Measurements from ENCODE around the gene GCK. TPM values are rescaled to one million over a fixed set of nuclear protein-coding genes. Genes with fewer than 3 reads are reported as not detected.

Gene GCK
- polyA plus RNA-seq, 1 of the 3 experiments (the other 2 are of a cell fraction), result 1.6 TPM

- POLR2A ChIA-PET, result no interaction called here
Measured at GRCh38 chr7:44162179-44162578, 27.1 kb downstream of the GCK start.

DNA sequence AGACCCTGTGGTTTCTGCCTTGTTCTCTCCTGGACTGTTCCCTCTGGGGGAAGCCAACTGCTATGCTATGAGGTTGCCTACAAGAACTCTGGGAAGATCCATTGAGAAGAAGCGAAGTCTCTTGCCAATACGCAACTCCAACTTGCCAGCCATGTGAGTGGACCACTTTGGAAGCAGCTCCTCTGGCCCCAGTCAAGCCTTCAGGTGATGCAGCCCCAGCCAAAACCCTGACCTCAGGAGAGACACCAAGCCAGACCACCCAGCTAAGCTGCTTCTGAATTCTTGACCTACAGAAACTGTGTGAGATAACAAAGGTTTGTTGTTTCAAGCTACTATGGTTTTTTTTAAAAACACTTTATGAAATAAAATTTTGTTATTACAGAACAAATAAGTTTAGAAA, 27.9 kb downstream of the GCK start:
- TF ChIP-seq FOXJ3 (CRISPR knock-in tag; IDR thresholded peaks at IDR 0.05) (no peak), TEAD4 (IDR thresholded peaks at IDR 0.05; ENCODE audit: borderline replicate concordance, insufficient read depth) (no peak), TCF12 (IDR thresholded peaks at IDR 0.05) (no peak), TAF1 (IDR thresholded peaks at IDR 0.05; ENCODE audit: borderline replicate concordance, low read depth, low read length) (no peak), ELF1 (IDR thresholded peaks at IDR 0.05) (no peak), GABPA (IDR thresholded peaks at IDR 0.05; ENCODE audit: low read depth) (no peak), JUND (IDR thresholded peaks at IDR 0.05) (no peak), FOSL2 (IDR thresholded peaks at IDR 0.05; ENCODE audit: borderline replicate concordance, low read depth) (no peak), SIN3A (IDR thresholded peaks at IDR 0.05; ENCODE audit: borderline replicate concordance, low read depth, low read length) (no peak), SMC3 (IDR thresholded peaks at IDR 0.05; ENCODE audit: low read depth, low read length) (no peak), PBX3 (IDR thresholded peaks at IDR 0.05) (no peak), RAD21 (IDR thresholded peaks at IDR 0.05; ENCODE audit: low read length) (no peak), MEF2A (IDR thresholded peaks at IDR 0.05; ENCODE audit: borderline replicate concordance, low read depth) (no peak), GATA2 (CRISPR knock-in tag; IDR thresholded peaks at IDR 0.05) (no peak), RFX5 (IDR thresholded peaks at IDR 0.05; ENCODE audit: low read length) (no peak)
- TF ChIP-seq, protein P1, sequence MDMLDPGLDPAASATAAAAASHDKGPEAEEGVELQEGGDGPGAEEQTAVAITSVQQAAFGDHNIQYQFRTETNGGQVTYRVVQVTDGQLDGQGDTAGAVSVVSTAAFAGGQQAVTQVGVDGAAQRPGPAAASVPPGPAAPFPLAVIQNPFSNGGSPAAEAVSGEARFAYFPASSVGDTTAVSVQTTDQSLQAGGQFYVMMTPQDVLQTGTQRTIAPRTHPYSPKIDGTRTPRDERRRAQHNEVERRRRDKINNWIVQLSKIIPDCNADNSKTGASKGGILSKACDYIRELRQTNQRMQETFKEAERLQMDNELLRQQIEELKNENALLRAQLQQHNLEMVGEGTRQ (IDR thresholded peaks at IDR 0.05; ENCODE audit: borderline replicate concordance, low read depth, low read length), result no peak
- TF ChIP-seq, protein P2, sequence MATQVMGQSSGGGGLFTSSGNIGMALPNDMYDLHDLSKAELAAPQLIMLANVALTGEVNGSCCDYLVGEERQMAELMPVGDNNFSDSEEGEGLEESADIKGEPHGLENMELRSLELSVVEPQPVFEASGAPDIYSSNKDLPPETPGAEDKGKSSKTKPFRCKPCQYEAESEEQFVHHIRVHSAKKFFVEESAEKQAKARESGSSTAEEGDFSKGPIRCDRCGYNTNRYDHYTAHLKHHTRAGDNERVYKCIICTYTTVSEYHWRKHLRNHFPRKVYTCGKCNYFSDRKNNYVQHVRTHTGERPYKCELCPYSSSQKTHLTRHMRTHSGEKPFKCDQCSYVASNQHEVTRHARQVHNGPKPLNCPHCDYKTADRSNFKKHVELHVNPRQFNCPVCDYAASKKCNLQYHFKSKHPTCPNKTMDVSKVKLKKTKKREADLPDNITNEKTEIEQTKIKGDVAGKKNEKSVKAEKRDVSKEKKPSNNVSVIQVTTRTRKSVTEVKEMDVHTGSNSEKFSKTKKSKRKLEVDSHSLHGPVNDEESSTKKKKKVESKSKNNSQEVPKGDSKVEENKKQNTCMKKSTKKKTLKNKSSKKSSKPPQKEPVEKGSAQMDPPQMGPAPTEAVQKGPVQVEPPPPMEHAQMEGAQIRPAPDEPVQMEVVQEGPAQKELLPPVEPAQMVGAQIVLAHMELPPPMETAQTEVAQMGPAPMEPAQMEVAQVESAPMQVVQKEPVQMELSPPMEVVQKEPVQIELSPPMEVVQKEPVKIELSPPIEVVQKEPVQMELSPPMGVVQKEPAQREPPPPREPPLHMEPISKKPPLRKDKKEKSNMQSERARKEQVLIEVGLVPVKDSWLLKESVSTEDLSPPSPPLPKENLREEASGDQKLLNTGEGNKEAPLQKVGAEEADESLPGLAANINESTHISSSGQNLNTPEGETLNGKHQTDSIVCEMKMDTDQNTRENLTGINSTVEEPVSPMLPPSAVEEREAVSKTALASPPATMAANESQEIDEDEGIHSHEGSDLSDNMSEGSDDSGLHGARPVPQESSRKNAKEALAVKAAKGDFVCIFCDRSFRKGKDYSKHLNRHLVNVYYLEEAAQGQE (IDR thresholded peaks at IDR 0.05; ENCODE audit: low read depth, low read length), result no peak
- TF ChIP-seq, protein P3, sequence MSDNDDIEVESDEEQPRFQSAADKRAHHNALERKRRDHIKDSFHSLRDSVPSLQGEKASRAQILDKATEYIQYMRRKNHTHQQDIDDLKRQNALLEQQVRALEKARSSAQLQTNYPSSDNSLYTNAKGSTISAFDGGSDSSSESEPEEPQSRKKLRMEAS (IDR thresholded peaks at IDR 0.05; ENCODE audit: low read depth), result no peak
- TF ChIP-seq, protein P4, sequence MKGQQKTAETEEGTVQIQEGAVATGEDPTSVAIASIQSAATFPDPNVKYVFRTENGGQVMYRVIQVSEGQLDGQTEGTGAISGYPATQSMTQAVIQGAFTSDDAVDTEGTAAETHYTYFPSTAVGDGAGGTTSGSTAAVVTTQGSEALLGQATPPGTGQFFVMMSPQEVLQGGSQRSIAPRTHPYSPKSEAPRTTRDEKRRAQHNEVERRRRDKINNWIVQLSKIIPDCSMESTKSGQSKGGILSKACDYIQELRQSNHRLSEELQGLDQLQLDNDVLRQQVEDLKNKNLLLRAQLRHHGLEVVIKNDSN (IDR thresholded peaks at IDR 0.05; ENCODE audit: borderline replicate concordance, low read depth), result no peak
- no peaks in the 10 kb centered on the region for H4K20me1 ChIP-seq (ENCODE audit: insufficient read depth)
- POLR2A ChIA-PET, result no interaction called here
- no peaks in the 10 kb centered on the region for H3K79me2 ChIP-seq (ENCODE audit: insufficient read depth)
- no peak for DNase-seq
- no peaks in the 10 kb centered on the region for H3K9me3 ChIP-seq
- no peak overlapping the region for H3K4me2 ChIP-seq
- H3F3A ChIP-seq (replicated peaks; ENCODE audit: insufficient read depth), result peaks cover 3% of the 10 kb centered on the region
- no peaks in the 10 kb centered on the region for H3K36me3 ChIP-seq (replicated peaks in 1 of 2; ENCODE audit: control insufficient read depth in 1 of 2, insufficient read depth in 2 of 2, low read length in 1 of 2)
- H2AFZ ChIP-seq (ENCODE audit: low read depth), result no peak overlapping the region
- no peaks in the 10 kb centered on the region; the same call in 1 of the 2 replicates for H3K27me3 ChIP-seq (ENCODE audit: insufficient read depth)
- no peak overlapping the region for H3K27ac ChIP-seq (ENCODE audit: low read depth in 2 of 2, low read length in 1 of 2)
- H3K9ac ChIP-seq, result no peak overlapping the region
- H3K4me1 ChIP-seq (ENCODE audit: control insufficient read depth in 1 of 2, insufficient read depth in 2 of 2, low read depth in 1 of 2, low read length in 1 of 2), result peaks cover 0 to 30% of the 10 kb centered on the region in 2 experiments; a peak in 3 of 4 replicates
- H3K4me3 ChIP-seq (ENCODE audit: low read depth in 2 of 2, low read length in 1 of 2), result no peak overlapping the region
- H3K9me2 ChIP-seq, result no peaks in the 10 kb centered on the region
- CTCF ChIA-PET, result no interaction called here
- WGBS (ENCODE audit: low lambda C conversion rate), result 94% methylated on average over 2 of the region's 2 CpGs

More at GRCh38 chr7:44162179-44162578, 27.1 kb downstream of the GCK start:
- peaks cover 3% of the 10 kb centered on the region; the same call in 1 of the 2 replicates for H3K27me3 ChIP-seq (ENCODE audit: insufficient read depth)
- no peak for DNase-seq
- CTCF ChIA-PET, result interaction anchor here (0.8 kb wide), 1 partner anchor 10 kb away, joined by 3 read pairs; no protein-coding TSS in a partner anchor
- TF ChIP-seq GATA2 (CRISPR knock-in tag; IDR thresholded peaks at IDR 0.05) (no peak), CHD2 (IDR thresholded peaks at IDR 0.05; ENCODE audit: low read length, partially characterized antibody) (no peak), TAF1 (IDR thresholded peaks at IDR 0.05; ENCODE audit: borderline replicate concordance, low read depth, low read length) (no peak), JUND (IDR thresholded peaks at IDR 0.05) (no peak)
- H3K4me1 ChIP-seq (ENCODE audit: control insufficient read depth in 1 of 2, insufficient read depth in 2 of 2, low read depth in 1 of 2, low read length in 1 of 2), result peaks cover 0 to 23% of the 10 kb centered on the region in 2 experiments; a peak in 3 of 4 replicates
- 74% methylated on average over 4 of the region's 4 CpGs for WGBS (ENCODE audit: low lambda C conversion rate)
- H3K79me2 ChIP-seq (ENCODE audit: insufficient read depth), result no peaks in the 10 kb centered on the region
- no peaks in the 10 kb centered on the region for H3K9me3 ChIP-seq
- no peak overlapping the region for H3K27ac ChIP-seq (ENCODE audit: low read depth in 2 of 2, low read length in 1 of 2)
- H3K4me3 ChIP-seq (ENCODE audit: low read depth in 2 of 2, low read length in 1 of 2), result no peak overlapping the region
- H3F3A ChIP-seq (replicated peaks; ENCODE audit: insufficient read depth), result peaks cover 3% of the 10 kb centered on the region
- no peak overlapping the region for H2AFZ ChIP-seq (ENCODE audit: low read depth)
- no peaks in the 10 kb centered on the region for H3K36me3 ChIP-seq (replicated peaks in 1 of 2; ENCODE audit: control insufficient read depth in 1 of 2, insufficient read depth in 2 of 2, low read length in 1 of 2)
- H4K20me1 ChIP-seq (ENCODE audit: insufficient read depth), result no peaks in the 10 kb centered on the region
- no peak overlapping the region for H3K9ac ChIP-seq
- H3K9me2 ChIP-seq, result no peaks in the 10 kb centered on the region
- H3K4me2 ChIP-seq, result no peak overlapping the region

All from SK-N-SH (cell line).